BLaER1 treated with 17β-estradiol and CSF1 and Interleukin-3, amounts not matched to agents 10 nM and 100 nM (cell line): Measurements from ENCODE around the gene CISTR.

ENCODE experiments used
- H3K27ac ChIP-seq, 11 experiments: shearing (Covaris generic); formaldehyde crosslinking; 2 replicates each; pipeline ENCODE4 v1.8.1; 2022
- H3K27me3 ChIP-seq, 11 experiments: shearing (Covaris generic); formaldehyde crosslinking; 2 replicates each; pipeline ENCODE4 v1.8.1; 2022
- H3K36me3 ChIP-seq, 11 experiments: shearing (Covaris generic); formaldehyde crosslinking; 2 replicates each; pipeline ENCODE4 v1.8.1; 2022
- H3K4me1 ChIP-seq, 10 experiments: shearing (Covaris generic); formaldehyde crosslinking; 2 replicates each; pipeline ENCODE4 v1.8.1; 2022
- H3K4me2 ChIP-seq, 11 experiments: shearing (Covaris generic); formaldehyde crosslinking; 2 replicates each; pipeline ENCODE4 v1.8.1; 2022
- H3K4me3 ChIP-seq, 10 experiments: shearing (Covaris generic); formaldehyde crosslinking; 2 replicates each; pipeline ENCODE4 v1.8.1; 2022
- H3K9ac ChIP-seq, 11 experiments: shearing (Covaris generic); formaldehyde crosslinking; 2 replicates each; pipeline ENCODE4 v1.8.1; 2022
- H3K9me3 ChIP-seq, 11 experiments: shearing (Covaris generic); formaldehyde crosslinking; replicated peaks in 1 of 11; 2 replicates each; pipeline ENCODE4 v1.8.1; 2022
- H4K20me1 ChIP-seq, 11 experiments: shearing (Covaris generic); formaldehyde crosslinking; 2 replicates each; pipeline ENCODE4 v1.8.1; 2022
- Cebpa-rat ChIP-seq, 11 experiments: shearing (Covaris generic); IDR thresholded peaks; 2 replicates each; pipeline ENCODE4 v1.8.1; 2022

CISTR gene

GRCh38 chr12:53751336-53752191, at the start of gene CISTR:
Gene CISTR, minus strand, starts transcription at chr12:53751979.
- H3K4me1 ChIP-seq = peaks cover 26 to 64% (median 53%) of the 10 kb centered on the region in 10 experiments
- no peak for TF ChIP-seq Cebpa-rat (IDR thresholded peaks at IDR 0.05)

DNA sequence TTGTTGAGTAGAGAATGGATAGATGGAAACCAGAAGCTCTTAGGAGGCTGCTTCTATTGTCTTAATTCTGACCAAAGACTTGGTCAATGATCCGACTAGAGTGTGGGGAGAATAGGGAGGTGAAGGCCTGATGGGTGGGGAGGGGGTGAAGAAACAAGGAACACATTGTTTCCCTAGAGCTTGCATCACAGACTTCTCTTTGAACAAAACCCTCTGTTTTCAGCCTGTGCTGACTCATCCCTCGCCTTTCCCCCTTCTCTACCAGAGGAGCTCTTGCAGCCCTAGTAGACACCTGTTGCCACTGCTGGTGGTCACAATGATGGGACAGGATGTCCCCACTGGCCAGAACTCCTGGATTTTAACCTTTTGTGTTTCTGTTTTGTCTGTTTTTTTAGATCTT, 46.8 kb upstream of the CISTR start:
- TF ChIP-seq Cebpa-rat (IDR thresholded peaks at IDR 0.05) = no peak
- H3K9ac ChIP-seq = no peak overlapping the region

More at GRCh38 chr12:53751336-53752191, at the start of gene CISTR:
- H3K4me3 ChIP-seq = peak within 1 kb of the TSS; percentile 53 to 74 (median 62)
- no peaks in the 10 kb centered on the region for H3K36me3 ChIP-seq
- H3K27me3 ChIP-seq = peaks cover 84 to 99% (median 95%) of the 10 kb centered on the region in 11 experiments
- peak within 1 kb of the TSS; percentile 88 to 99 (median 98) for H3K4me2 ChIP-seq
- H4K20me1 ChIP-seq = peaks cover 0 to 50% (median 7%) of the 10 kb centered on the region in 11 experiments; a peak in 8 of 22 replicates
- peak within 1 kb of the TSS in 4 of 11 experiments; percentile 7 to 31 (median 24); a peak in 3 of 22 replicates for H3K27ac ChIP-seq
- peak within 1 kb of the TSS; percentile 36 to 72 (median 62); a peak in 21 of 22 replicates for H3K9ac ChIP-seq
- H3K9me3 ChIP-seq = no peaks in the 10 kb centered on the region

GRCh38 chr12:53795927-53796326, 44.1 kb upstream of the CISTR start:
- Histone ChIP-seq H3K27me3 (peaks cover 0 to 10% (median 4%) of the 10 kb centered on the region in 11 experiments; a peak in 7 of 22 replicates), H3K9ac (no peak overlapping the region), H3K4me2 (no peak overlapping the region)

More for the DNA sequence above, 46.8 kb upstream of the CISTR start:
- Histone ChIP-seq H3K9me3 (no peaks in the 10 kb centered on the region), H3K4me2 (no peak overlapping the region), H3K4me1 (no peaks in the 10 kb centered on the region), H3K27ac (no peak overlapping the region), H3K27me3 (peaks cover 0 to 10% (median 4%) of the 10 kb centered on the region in 11 experiments; a peak in 7 of 22 replicates), H4K20me1 (no peaks in the 10 kb centered on the region), H3K36me3 (no peaks in the 10 kb centered on the region), H3K4me3 (no peak overlapping the region)

DNA sequence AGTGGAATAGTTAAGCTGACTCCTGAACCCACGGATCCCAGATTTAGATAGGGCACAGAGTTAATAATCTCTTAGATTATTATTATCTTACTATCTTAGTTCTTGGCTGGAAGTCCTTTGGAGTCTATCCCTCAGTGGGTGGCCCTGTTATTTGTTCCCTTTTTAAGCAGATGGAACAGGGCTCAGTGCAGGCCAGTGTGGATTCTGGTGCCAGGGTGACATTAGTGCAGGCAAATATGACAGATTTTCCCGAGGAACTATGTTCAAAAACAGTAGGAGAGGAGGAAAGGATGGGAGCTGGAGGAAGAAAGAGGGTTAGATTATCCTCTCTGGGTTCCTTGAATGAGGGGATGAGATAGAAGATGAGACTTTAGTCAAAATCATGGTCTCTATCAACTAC, 41.4 kb upstream of the CISTR start:
- no peaks in the 10 kb centered on the region for H3K4me1 ChIP-seq
- H3K27ac ChIP-seq = no peak overlapping the region
- peaks cover 0 to 4% (median 0%) of the 10 kb centered on the region in 11 experiments; a peak in 6 of 22 replicates for H3K27me3 ChIP-seq
- no peak overlapping the region for H3K9ac ChIP-seq
- H3K4me3 ChIP-seq = no peak overlapping the region
- H4K20me1 ChIP-seq = no peaks in the 10 kb centered on the region
- no peak overlapping the region for H3K4me2 ChIP-seq
- no peaks in the 10 kb centered on the region for H3K9me3 ChIP-seq
- no peaks in the 10 kb centered on the region for H3K36me3 ChIP-seq
- TF ChIP-seq Cebpa-rat (IDR thresholded peaks at IDR 0.05) = no peak

More at GRCh38 chr12:53795927-53796326, 44.1 kb upstream of the CISTR start:
- TF ChIP-seq Cebpa-rat (IDR thresholded peaks at IDR 0.05) = no peak
- Histone ChIP-seq H4K20me1 (no peaks in the 10 kb centered on the region), H3K4me3 (no peak overlapping the region), H3K27ac (no peak overlapping the region), H3K4me1 (no peaks in the 10 kb centered on the region), H3K36me3 (no peaks in the 10 kb centered on the region), H3K9me3 (no peaks in the 10 kb centered on the region)

DNA sequence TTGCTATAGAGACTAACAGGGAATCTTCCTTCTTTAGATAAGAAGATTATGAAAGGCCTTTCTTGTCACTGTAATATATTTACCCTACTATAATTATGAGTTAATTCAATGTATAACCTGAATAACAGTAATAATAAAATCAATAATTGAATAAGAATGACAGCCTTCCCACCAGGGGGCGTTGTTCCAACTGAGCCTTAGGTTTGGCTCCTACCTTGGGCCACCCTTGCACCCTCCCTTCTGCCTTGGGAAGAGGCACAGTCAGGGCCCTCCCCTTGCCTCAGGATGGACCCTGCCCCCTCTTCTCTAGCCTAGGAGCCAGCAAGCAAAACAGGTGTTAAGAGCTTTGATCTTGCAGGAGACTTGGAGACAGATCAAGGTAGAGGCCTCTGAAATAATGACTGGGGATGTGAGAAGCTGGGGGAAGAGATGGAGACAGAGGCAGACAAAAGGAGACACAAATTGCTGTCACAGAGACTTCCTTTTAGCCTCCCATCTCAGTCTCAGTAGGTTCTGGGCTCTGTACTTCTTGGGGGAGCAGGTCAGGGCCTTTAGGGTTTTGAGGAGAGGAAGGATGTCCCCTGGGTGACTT, 40.1 kb upstream of the CISTR start:
- TF ChIP-seq Cebpa-rat (IDR thresholded peaks at IDR 0.05) = no peak
- Histone ChIP-seq H3K9ac (no peak overlapping the region), H3K4me3 (no peak overlapping the region), H3K4me1 (no peaks in the 10 kb centered on the region), H3K9me3 (no peaks in the 10 kb centered on the region), H4K20me1 (no peaks in the 10 kb centered on the region), H3K27me3 (peaks cover 0 to 4% (median 0%) of the 10 kb centered on the region in 11 experiments; a peak in 1 of 22 replicates), H3K27ac (no peak overlapping the region), H3K36me3 (no peaks in the 10 kb centered on the region), H3K4me2 (no peak overlapping the region)

- H3K9ac ChIP-seq = no peak overlapping the region
- H3K4me3 ChIP-seq = no peak overlapping the region
- H3K4me2 ChIP-seq = no peak overlapping the region
- H3K36me3 ChIP-seq = no peaks in the 10 kb centered on the region
- no peaks in the 10 kb centered on the region for H4K20me1 ChIP-seq
- H3K27ac ChIP-seq = no peak overlapping the region
- H3K4me1 ChIP-seq = no peaks in the 10 kb centered on the region
- H3K27me3 ChIP-seq = no peaks in the 10 kb centered on the region
- H3K9me3 ChIP-seq = no peaks in the 10 kb centered on the region
- TF ChIP-seq Cebpa-rat (IDR thresholded peaks at IDR 0.05) = no peak
These were observed 37.8 kb upstream of the CISTR start for GRCh38 chr12:53789570-53789969.

GRCh38 chr12:53788892-53789291, 37.1 kb upstream of the CISTR start:
- Histone ChIP-seq H3K27me3 (no peaks in the 10 kb centered on the region), H3K27ac (no peak overlapping the region)
- no peak for TF ChIP-seq Cebpa-rat (IDR thresholded peaks at IDR 0.05)

GRCh38 chr12:53786411-53786810, 34.6 kb upstream of the CISTR start:
- H3K27me3 ChIP-seq = no peaks in the 10 kb centered on the region; a peak in 1 of 22 replicates

More at GRCh38 chr12:53788892-53789291, 37.1 kb upstream of the CISTR start:
- Histone ChIP-seq H3K4me3 (no peak overlapping the region), H3K36me3 (no peaks in the 10 kb centered on the region), H3K4me1 (no peaks in the 10 kb centered on the region), H3K9me3 (no peaks in the 10 kb centered on the region), H4K20me1 (no peaks in the 10 kb centered on the region), H3K4me2 (no peak overlapping the region), H3K9ac (no peak overlapping the region)

DNA sequence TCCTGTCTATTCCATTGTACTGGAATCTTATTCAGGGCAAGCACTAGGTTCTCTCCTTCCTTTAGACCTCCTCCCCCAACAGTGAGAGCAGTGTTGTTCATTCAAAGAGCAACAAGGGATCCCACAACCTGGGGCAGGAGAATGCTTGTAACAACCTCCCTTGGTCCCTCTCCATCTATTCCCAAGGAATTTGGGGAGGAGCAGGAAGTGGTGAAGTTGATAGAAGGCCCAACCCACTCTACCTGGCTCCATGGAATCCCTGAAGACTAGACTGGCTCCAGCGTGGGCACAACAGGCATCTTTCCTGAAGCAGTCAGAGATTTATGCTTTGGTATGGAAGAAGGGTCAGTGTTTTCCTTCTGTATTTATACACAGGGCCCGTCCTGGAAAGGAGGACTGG, 33.4 kb upstream of the CISTR start:
- H3K4me2 ChIP-seq = no peak overlapping the region
- no peak overlapping the region for H3K9ac ChIP-seq
- no peak overlapping the region for H3K4me3 ChIP-seq
- H3K27me3 ChIP-seq = peaks cover 0 to 4% (median 0%) of the 10 kb centered on the region in 11 experiments; a peak in 4 of 22 replicates
- no peak for TF ChIP-seq Cebpa-rat (IDR thresholded peaks at IDR 0.05)
- H4K20me1 ChIP-seq = no peaks in the 10 kb centered on the region
- no peaks in the 10 kb centered on the region for H3K9me3 ChIP-seq
- no peaks in the 10 kb centered on the region for H3K36me3 ChIP-seq
- no peak overlapping the region for H3K27ac ChIP-seq
- no peaks in the 10 kb centered on the region for H3K4me1 ChIP-seq

More at GRCh38 chr12:53786411-53786810, 34.6 kb upstream of the CISTR start:
- no peak overlapping the region for H3K4me2 ChIP-seq
- no peak overlapping the region for H3K27ac ChIP-seq
- H3K36me3 ChIP-seq = no peaks in the 10 kb centered on the region
- H3K4me3 ChIP-seq = no peak overlapping the region
- no peak for TF ChIP-seq Cebpa-rat (IDR thresholded peaks at IDR 0.05)
- H4K20me1 ChIP-seq = no peaks in the 10 kb centered on the region
- no peak overlapping the region for H3K9ac ChIP-seq
- H3K9me3 ChIP-seq = no peaks in the 10 kb centered on the region
- H3K4me1 ChIP-seq = no peaks in the 10 kb centered on the region
